BE2C (cell line): Measurements from ENCODE around the gene ITGAD.

Experiments used
- DNase-seq: peaks from one replicate; pipeline ENCODE4 v3.0.0-alpha.2; 2020
- H3K27me3 ChIP-seq: fragments of 250-450 bp; sonication (Bioruptor Pico); 2 replicates; pipeline ENCODE4 v1.5.1; 2020; ENCODE audit warnings: mild to moderate bottlenecking
- H3K36me3 ChIP-seq: fragments of 250-450 bp; sonication (Bioruptor Pico); 2 replicates; pipeline ENCODE4 v1.5.1; 2020; ENCODE audit warnings: mild to moderate bottlenecking
- H3K4me1 ChIP-seq: fragments of 250-450 bp; sonication (Bioruptor Pico); 2 replicates; pipeline ENCODE4 v1.5.1; 2020
- H3K4me3 ChIP-seq: 2 replicates; pipeline ENCODE4 v1.5.1; 2011; ENCODE audit warnings: low read depth, low read length
- H3K9me3 ChIP-seq: fragments of 250-450 bp; sonication (Bioruptor Pico); 2 replicates; pipeline ENCODE4 v1.5.1; 2020
- CTCF ChIP-seq: IDR thresholded peaks from 2 replicates; pipeline ENCODE4 v1.5.1; 2012; ENCODE audit warnings: mild to moderate bottlenecking, low read depth, low read length

ITGAD gene

GRCh38 chr16:31375231-31375630 lies 17.9 kb upstream of the ITGAD start:
- Histone ChIP-seq H3K4me1 (no peaks in the 10 kb centered on the region), H3K9me3 (no peaks in the 10 kb centered on the region), H3K4me3 (no peak overlapping the region), H3K36me3 (no peaks in the 10 kb centered on the region), H3K27me3 (peaks cover 8% of the 10 kb centered on the region)
- no peak for TF ChIP-seq CTCF
- DNase-seq = no peak

- Histone ChIP-seq H3K4me3 (no peak overlapping the region), H3K36me3 (no peaks in the 10 kb centered on the region), H3K27me3 (peaks cover 8% of the 10 kb centered on the region), H3K9me3 (no peaks in the 10 kb centered on the region), H3K4me1 (no peaks in the 10 kb centered on the region)
- no peak for DNase-seq
- TF ChIP-seq CTCF = no peak
Observed at GRCh38 chr16:31376705-31377104, 16.4 kb upstream of the ITGAD start.

- peaks cover 8% of the 10 kb centered on the region for H3K27me3 ChIP-seq
- H3K4me3 ChIP-seq = no peak overlapping the region
- no peaks in the 10 kb centered on the region for H3K4me1 ChIP-seq
- no peaks in the 10 kb centered on the region for H3K36me3 ChIP-seq
- DNase-seq = no peak
- no peaks in the 10 kb centered on the region for H3K9me3 ChIP-seq
- TF ChIP-seq CTCF = no peak
Observed at GRCh38 chr16:31377210-31377903, 15.8 kb upstream of the ITGAD start.

GRCh38 chr16:31380201-31380600 lies 12.9 kb upstream of the ITGAD start:
- no peaks in the 10 kb centered on the region for H3K9me3 ChIP-seq
- H3K36me3 ChIP-seq = no peaks in the 10 kb centered on the region
- TF ChIP-seq CTCF = no peak
- H3K4me3 ChIP-seq = no peak overlapping the region
- no peak for DNase-seq
- H3K27me3 ChIP-seq = 0 out of 2 replicates have a peak, but pooled peaks cover 4% of the 10 kb centered on the region
- H3K4me1 ChIP-seq = no peaks in the 10 kb centered on the region

GRCh38 chr16:31382485-31383161 lies 10.5 kb upstream of the ITGAD start:
- 0 out of 2 replicates have a peak, but pooled peaks cover 4% of the 10 kb centered on the region for H3K27me3 ChIP-seq
- H3K9me3 ChIP-seq = no peaks in the 10 kb centered on the region
- no peak overlapping the region for H3K4me3 ChIP-seq
- no peaks in the 10 kb centered on the region for H3K36me3 ChIP-seq
- H3K4me1 ChIP-seq = no peaks in the 10 kb centered on the region
- peak; percentile 73 for TF ChIP-seq CTCF
- DNase-seq = peak; percentile 63

- Histone ChIP-seq H3K36me3 (no peaks in the 10 kb centered on the region), H3K27me3 (peaks cover 9% of the 10 kb centered on the region; the same call in 1 of the 2 replicates), H3K9me3 (no peaks in the 10 kb centered on the region), H3K4me3 (no peak overlapping the region), H3K4me1 (no peaks in the 10 kb centered on the region)
- DNase-seq = no peak
- TF ChIP-seq CTCF = no peak
Observed at GRCh38 chr16:31385680-31386079, 7.5 kb upstream of the ITGAD start.
